Renal cortex interstitium (tissue), 11 donors: ENCODE measurements around the gene EZH2. TPM values are rescaled to one million over a fixed set of nuclear protein-coding genes. Genes with fewer than 3 reads are reported as not detected.
A peak's percentile ranks its signal among the peaks of the same experiment; 100 is the strongest.

Experiments
- DNase-seq, 11 donors: peaks; one replicate each; pipeline ENCODE4 v3.0.0-alpha.2; 2013; ENCODE audit warnings: low read depth in 9 of 11, low spot score in 4 of 11; ENCODE audit errors: extremely low read depth in 1 of 11
- polyA plus RNA-seq, 3 donors: library from polyadenylated mRNA; unstranded; fragments of 120-200 nt; gene quantifications; one replicate each; pipeline ENCODE4 v1.2.1, GENCODE V29; 2013; ENCODE audit not compliant: insufficient read length in 3 of 3

Gene EZH2
- polyA plus RNA-seq, 3 donors, result 40.4 to 44.6 (median 42.6) TPM

DNA sequence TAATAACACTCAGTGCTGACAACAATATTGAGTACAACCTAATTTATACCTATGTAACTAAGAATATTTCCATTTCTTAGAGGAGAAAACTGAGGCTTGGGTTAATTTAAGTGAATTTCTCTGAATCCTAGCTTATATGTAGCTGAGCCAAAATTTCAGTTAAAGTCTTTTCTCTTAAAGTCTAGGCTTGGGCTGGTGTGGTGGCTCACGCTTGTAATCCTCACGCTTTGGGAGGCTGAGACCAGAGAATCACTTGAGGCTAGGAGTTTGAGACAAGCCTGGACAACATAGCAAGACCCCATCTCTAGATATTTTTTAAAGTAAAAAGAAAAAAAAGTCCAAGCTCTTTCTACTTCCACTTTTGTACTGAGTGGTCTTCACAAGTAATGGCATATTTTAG is 93.2 kb downstream of the EZH2 start:
- no peak for DNase-seq

DNA sequence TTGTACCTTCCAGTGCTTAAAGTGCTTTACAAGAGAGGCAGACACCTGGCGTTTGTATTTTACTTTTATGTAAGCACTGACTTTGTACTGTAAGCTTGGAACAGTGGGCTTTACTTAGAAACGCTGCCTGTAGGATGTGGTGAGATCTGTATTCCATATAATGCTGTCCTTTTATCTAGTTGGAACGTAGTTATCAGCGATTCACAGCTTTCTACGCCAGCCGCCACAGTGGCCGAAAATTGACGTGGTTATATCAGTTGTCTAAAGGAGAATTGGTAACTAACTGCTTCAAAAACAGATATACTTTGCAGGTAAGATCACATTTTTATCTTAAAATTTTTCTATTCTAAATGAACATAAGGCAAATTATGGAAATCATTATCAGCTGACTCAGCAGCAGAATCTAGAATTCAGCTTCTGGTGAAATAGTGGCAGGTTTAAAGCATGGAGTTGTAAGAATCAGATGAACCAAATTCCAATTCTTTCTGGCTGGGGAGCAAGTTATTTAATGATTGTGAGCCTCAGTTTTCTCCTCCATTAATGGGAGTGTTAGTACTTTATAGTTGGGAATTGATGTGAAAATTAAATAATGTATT is 93.9 kb downstream of the EZH2 start:
- no peak for DNase-seq

DNA sequence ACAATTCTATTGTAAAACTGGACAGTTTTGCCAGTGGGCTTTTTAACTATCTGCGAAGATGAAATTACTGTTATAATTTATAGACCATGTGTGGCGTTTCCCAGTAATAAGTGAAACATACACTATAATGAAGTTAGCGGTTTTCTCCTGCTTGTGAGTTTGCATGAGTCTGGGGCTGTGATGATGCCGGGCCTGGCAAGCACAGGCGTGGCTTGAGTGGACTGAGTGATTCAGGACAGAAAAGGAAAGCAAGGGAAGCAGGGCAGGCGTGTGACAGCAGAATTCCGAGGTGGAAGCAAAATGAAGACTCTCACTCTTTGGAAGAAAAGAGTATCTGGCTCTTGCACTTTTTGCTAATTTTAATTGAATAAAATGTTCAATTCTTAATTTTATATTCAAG is 94.9 kb downstream of the EZH2 start:
- no peak for DNase-seq

DNA sequence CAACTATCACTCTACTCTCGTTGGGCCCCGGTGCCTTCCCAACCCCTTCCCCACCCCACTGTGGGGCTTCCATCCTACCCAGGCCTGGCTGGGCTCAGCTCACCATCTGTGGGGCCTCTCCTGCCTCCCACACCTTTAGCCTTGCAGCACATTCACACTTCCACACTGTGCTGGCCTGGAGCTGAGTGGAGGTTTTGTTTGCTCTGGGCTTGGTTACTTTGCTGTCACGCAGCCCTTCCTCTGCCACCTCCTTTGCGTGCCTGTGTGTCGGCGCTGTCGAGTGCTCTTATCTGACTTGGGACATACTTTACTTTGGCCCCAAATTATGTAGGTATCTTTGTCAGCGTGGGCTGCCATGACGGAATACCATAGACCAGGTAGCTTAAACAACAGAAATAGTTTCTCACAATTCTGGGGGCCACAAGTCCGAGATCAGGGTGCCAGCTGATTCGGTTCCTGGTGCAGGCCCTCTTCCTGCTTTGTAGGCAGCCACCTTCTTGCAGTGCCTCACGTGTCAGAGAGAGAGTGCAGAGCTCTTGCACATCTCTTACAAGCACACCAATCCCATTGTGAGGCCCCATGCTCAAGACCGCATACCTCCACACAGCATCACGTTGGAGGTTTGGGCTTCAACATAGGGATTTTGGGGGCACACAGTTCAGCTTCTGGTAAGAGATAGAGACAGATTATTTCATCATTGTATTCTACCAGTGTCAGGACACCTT is 96.4 kb downstream of the EZH2 start:
- DNase-seq, result no peak

DNA sequence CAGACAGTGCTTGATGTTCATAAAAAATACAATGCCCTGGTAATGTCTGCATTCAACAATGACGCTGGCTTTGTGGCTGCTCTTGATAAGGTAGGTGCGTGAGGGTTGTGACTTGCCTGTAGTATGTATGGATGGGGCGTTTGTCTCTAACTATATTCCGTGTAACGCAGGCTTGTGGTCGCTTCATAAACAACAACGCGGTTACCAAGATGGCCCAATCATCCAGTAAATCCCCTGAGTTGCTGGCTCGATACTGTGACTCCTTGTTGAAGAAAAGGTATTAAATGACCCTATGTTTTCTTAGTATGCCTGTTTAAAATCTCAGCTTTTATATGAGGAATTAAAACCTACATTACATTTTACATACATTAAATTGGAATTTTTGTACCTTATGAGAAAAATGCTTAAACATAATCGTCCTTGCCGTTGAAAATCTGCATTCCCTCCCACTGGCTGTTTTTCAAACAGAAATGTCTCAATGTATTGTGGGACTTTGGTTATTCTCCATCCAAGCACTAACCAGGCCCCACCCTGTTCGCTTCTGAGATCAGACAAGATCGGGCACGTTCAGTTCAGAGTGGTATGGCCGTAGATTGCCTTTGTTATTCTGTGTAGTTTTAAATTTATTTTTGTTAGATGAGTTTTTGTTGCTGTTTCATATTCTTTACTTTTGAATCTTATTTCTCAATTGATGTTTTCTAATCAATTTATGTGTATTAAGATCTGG is 100.1 kb downstream of the EZH2 start:
- no peak for DNase-seq

DNA sequence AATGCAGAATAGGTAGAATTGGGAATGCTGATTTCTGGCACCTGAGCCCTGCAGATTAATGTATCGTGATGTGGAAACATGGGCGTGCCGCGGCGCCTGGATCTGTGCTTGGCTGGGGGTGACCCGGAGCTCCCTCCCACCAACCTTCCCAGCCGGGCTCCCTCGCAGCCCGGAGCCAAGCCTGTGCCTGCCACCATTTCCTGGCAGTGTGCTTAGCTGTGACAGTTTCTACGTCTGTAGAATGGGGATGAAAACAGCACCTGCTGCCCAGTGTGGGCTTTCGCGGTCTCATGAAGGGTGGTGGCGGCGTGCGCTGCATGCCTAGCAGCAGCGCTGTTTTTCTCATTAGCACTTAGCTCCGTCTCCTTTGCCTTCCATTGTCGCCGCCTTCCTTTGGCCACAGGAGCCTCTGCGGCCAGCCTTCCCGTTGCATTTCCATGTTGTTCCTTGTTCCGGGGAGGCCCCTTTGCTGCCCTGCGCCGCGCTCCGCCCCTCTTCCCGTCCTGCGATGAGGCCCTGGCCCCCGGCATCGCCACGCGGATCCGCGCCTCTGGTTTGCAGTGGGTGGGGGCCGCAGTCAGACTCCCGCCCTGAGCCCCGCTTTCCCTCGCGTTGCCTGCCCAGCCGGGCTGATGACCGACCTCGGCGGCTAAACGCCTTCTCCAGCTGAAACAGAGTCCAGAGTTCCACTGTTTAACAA is 101.2 kb downstream of the EZH2 start:
- no peak for DNase-seq

DNA sequence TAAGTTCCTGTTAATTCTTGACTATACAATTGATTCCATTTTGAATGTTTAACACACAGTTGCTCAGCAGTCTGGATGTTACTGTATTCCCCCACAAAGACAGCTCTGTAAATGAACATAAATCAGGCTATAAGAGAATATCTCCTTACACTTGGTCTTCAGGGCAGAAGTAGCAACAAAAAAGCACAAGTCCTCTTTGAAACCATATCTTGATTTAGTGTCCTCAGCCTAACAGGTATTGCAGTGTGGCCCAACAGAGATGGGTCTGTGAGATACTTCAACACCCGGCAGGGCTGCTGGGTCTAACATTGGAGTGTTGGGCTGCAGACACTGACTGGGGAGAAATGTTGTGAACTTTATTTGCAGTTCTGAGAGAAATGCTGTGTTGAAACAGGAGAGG is 109.6 kb downstream of the EZH2 start:
- peak in 6 of 11 donors; percentile 10 to 50 (median 24) for DNase-seq

DNA sequence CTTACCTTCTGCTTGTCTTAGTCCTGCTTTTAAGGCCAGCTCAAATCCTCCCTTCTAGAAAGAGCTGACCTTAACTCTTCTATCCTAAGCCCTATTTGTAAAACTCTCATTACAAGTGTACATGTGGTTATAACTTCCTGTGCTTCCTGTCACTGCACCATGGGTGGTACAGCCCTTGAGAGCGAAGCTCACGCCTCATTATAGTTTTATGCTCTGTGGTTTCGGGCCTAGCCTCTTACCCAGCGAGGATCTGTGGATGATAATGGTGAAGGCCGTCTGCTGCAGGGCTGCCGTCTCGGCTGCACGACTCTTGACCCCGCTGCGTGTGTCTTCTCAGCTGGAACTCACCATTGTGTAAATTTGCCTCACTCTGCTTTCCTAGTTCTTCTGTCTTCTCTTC is 110.8 kb downstream of the EZH2 start:
- no peak for DNase-seq

DNA sequence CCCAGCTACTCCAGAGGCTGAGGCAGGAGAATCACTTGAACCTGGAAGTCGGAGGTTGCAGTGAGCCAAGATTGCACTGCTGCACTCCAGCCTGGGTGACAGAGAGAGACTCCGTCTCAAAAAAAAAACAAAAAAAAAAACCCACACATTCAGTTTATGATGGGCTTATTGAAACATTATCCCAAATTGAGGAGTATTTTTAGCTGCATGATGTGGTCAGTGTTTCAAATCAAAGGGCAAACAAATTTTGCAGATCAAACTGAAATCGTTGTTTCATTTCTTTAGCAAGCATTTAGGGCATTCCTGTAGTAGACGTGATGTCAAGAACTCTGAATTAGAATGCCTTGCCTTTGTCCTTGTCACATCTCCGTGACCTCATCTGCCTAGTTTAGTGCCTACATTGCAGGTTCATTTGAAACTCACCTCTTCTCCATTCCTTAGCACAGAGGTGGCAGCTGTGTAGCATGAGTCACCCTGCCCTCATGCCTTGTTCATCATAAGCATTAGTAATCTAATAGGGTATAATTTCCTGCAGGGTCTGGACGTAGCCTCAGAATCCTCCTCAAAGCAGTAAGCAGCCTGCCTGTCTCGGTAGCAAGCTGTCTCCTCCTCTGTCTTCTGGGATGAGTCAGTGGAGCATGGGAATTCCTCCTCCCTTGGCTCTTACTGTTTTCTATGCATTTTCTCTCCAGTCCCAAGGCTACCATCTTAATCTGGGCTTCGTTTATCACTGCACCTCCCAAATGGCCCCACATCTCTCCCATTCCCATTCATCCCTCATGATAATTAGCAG is 111.6 kb downstream of the EZH2 start:
- no peak for DNase-seq

DNA sequence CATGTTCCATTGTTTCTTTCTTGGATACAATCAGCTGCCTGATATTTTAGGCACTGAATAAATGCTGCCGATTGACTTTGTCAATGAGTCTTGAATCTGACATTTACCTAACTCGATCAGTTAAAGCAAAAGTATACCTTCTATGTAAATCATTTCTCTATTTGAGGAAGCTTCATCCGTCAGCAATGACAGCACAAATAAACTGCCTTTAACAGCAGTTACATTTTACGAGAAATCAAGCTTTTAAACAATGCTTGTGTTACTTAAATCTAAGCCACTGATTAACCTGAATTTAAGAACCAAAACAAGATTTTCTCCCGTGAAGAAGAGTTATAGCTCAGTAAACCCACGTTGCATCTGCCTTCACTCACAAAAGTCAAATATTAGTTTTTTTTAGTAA is 114.1 kb downstream of the EZH2 start:
- no peak for DNase-seq

DNA sequence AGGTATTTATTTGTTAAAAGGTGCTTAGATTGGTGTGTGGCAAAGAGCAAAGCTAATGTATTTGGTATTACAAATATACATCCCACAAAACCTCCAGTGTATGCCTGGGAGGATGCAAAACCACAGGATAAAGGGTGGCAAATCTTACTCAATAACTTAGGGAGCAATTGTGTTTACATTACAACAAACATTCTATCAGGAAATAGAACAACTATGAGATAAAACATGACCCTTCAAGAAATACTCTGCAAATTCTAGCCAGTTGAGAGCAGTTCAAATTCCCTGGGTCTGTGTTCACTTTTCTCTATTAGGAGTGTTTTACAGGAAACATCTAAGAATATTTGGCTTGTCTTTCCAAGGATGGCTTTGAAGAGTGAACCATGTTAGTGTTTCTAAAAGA is 120.5 kb downstream of the EZH2 start:
- DNase-seq, result no peak

DNA sequence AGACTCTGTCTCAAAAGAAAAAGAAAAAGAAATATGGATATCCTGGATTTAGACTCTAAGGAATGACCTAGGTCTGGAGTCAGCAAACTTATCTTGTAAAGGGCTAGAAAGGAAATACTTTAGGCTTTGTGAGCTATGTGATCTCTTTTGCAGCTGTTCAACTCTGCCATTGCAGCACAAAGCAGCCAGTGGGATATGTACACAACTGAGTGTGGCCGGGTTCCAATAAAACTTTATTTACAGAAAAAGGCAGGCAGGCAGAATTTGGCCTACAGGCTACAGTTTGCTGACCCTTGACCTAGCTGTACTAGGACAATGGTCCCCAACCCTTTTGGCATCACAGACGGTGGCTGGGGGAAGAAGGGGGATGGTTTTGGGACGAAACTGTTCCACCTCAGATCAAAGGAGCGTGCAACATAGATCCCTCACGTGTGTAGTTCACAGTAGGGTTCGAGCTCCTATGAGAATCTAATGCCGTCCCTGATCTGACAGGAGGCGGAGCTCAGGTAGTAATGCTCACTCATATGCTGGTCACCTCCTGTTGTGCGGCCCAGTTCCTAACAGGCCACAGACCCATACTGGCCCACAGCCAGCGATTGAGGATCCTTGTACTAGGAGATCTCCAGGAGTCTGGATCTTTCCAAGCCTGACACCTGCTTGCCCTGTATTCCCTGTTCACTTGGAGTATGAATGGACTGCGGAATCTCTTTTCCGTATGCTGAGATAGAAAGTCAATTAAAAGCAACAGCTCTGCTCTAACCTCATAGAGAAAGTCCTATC is 122.4 kb downstream of the EZH2 start:
- DNase-seq, result no peak

Other genes starting within 250 kb of the EZH2 start
- 10 to 100 TPM; 53.3 to 62.5 (median 60.3) TPM for gene CUL1, start 185.4 kb downstream of the EZH2 start, polyA plus RNA-seq
- 100 to 1,000 TPM; 180 to 196 (median 193) TPM for gene PDIA4, start 144.2 kb upstream of the EZH2 start, polyA plus RNA-seq
- gene ZNF786, start 206.4 kb upstream of the EZH2 start, polyA plus RNA-seq, result 10 to 100 TPM in 1 of 3 donors, 1 to 10 TPM in 2; 8.8 to 11.2 (median 9.9) TPM
- 1 to 10 TPM; 6.3 to 7.2 (median 6.5) TPM for gene ZNF425, start 242.0 kb upstream of the EZH2 start, polyA plus RNA-seq